OCI-LY7 (cell line): ENCODE data around the gene RNGTT.

Experiments
- CTCF ChIP-seq: fragments of 200-600 bp; sonication (generic); conservative IDR thresholded peaks from 2 replicates; pipeline ENCODE4 v1.5.1; 2014; ENCODE audit warnings: mild to moderate bottlenecking, antibody characterized with exemption, low read length, moderate library complexity, mixed read lengths
- EZH2phosphoT487 ChIP-seq: fragments of 200-600 bp; sonication (generic); IDR thresholded peaks from 2 replicates; pipeline ENCODE4 v1.6.1; 2018; ENCODE audit warnings: low read depth, borderline replicate concordance, mild to moderate bottlenecking, mixed run types, antibody characterized with exemption, low read length, moderate library complexity, mixed read lengths

GRCh38 chr6:88806728-88807127 lies 156.7 kb downstream of the RNGTT start:
- TF ChIP-seq CTCF (no peak), EZH2phosphoT487 (no peak)
